H9 (cell line): ENCODE results near the gene PTPRF. TPM values are rescaled to one million over a fixed set of nuclear protein-coding genes. Genes with fewer than 3 reads are reported as not detected.

Experiments used
- DNase-seq: peaks from one replicate; pipeline ENCODE4 v3.0.0-alpha.2; 2017
- H2AFZ ChIP-seq: one replicate; pipeline ENCODE4 v1.6.1; 2013; ENCODE audit warnings: mild to moderate bottlenecking, low read length, control low read depth, moderate library complexity
- H2AK5ac ChIP-seq: 2 replicates; pipeline ENCODE4 v1.6.1; 2013; ENCODE audit warnings: low read length, control low read depth, mixed read lengths; ENCODE audit not compliant: insufficient read length
- H2BK120ac ChIP-seq: one replicate; pipeline ENCODE4 v1.6.1; 2013; ENCODE audit warnings: low read depth, mild to moderate bottlenecking, low read length, control low read depth, inconsistent platforms; ENCODE audit not compliant: poor library complexity, severe bottlenecking
- H2BK12ac ChIP-seq: 2 replicates; pipeline ENCODE4 v1.6.1; 2013; ENCODE audit warnings: low read length, control low read depth, mixed read lengths, low read depth; ENCODE audit not compliant: insufficient read length
- H2BK15ac ChIP-seq: 2 replicates; pipeline ENCODE4 v1.6.1; 2013; ENCODE audit warnings: low read depth, low read length, control low read depth
- H2BK20ac ChIP-seq: one replicate; pipeline ENCODE4 v1.6.1; 2013; ENCODE audit warnings: low read depth, mild to moderate bottlenecking, low read length, control low read depth, inconsistent platforms; ENCODE audit not compliant: poor library complexity, severe bottlenecking
- H2BK5ac ChIP-seq: 2 replicates; pipeline ENCODE4 v1.6.1; 2013; ENCODE audit warnings: low read length, control low read depth, mixed read lengths; ENCODE audit not compliant: insufficient read length
- H3K14ac ChIP-seq: 2 replicates; pipeline ENCODE4 v1.6.1; 2013; ENCODE audit warnings: low read length, control low read depth; ENCODE audit not compliant: insufficient read depth
- H3K18ac ChIP-seq: 2 replicates; pipeline ENCODE4 v1.6.1; 2013; ENCODE audit warnings: low read depth, mild to moderate bottlenecking, mixed read lengths, low read length, control low read depth; ENCODE audit not compliant: insufficient read length
- H3K23ac ChIP-seq: 2 replicates; pipeline ENCODE4 v1.6.1; 2013; ENCODE audit warnings: low read length, control low read depth, mixed read lengths, low read depth; ENCODE audit not compliant: insufficient read length
- H3K23me2 ChIP-seq: 2 replicates; pipeline ENCODE4 v1.6.1; 2013; ENCODE audit warnings: low read depth, mild to moderate bottlenecking, mixed read lengths, low read length, control low read depth; ENCODE audit not compliant: insufficient read length, poor library complexity, severe bottlenecking
- H3K27ac ChIP-seq: 2 replicates; pipeline ENCODE4 v1.5.1; 2013; ENCODE audit warnings: low read length, control low read depth, mixed read lengths, low read depth; ENCODE audit not compliant: insufficient read length
- H3K27me3 ChIP-seq: 2 replicates; pipeline ENCODE4 v1.6.1; 2013; ENCODE audit warnings: low read length, control low read depth, inconsistent platforms; ENCODE audit not compliant: insufficient read depth
- H3K4ac ChIP-seq: 2 replicates; pipeline ENCODE4 v1.6.1; 2013; ENCODE audit warnings: low read depth, mild to moderate bottlenecking, control low read depth, inconsistent platforms, low read length, moderate library complexity
- H3K4me1 ChIP-seq: 2 replicates; pipeline ENCODE4 v1.6.1; 2013; ENCODE audit warnings: low read length, control low read depth, inconsistent platforms; ENCODE audit not compliant: insufficient read depth
- H3K4me2 ChIP-seq: 2 replicates; pipeline ENCODE4 v1.6.1; 2013; ENCODE audit warnings: low read length, control low read depth, mixed read lengths; ENCODE audit not compliant: insufficient read length, insufficient read depth
- H3K56ac ChIP-seq: 2 replicates; pipeline ENCODE4 v1.6.1; 2013; ENCODE audit warnings: low read depth, mild to moderate bottlenecking, mixed read lengths, low read length, control low read depth; ENCODE audit not compliant: insufficient read length
- H3K79me1 ChIP-seq: 2 replicates; pipeline ENCODE4 v1.6.1; 2013; ENCODE audit warnings: low read depth, mild to moderate bottlenecking, moderate library complexity, low read length, control low read depth, inconsistent platforms; ENCODE audit not compliant: insufficient read depth, poor library complexity, severe bottlenecking
- H3K79me2 ChIP-seq: 2 replicates; pipeline ENCODE4 v1.6.1; 2013; ENCODE audit warnings: low read length, control low read depth, inconsistent platforms; ENCODE audit not compliant: insufficient read depth
- H3K9ac ChIP-seq: 2 replicates; pipeline ENCODE4 v1.6.1; 2013; ENCODE audit warnings: low read length, control low read depth, mixed read lengths; ENCODE audit not compliant: insufficient read length; ENCODE audit errors: extremely low read depth
- H3K9me3 ChIP-seq: one replicate; pipeline ENCODE4 v1.6.1; 2013; ENCODE audit warnings: low read depth, low read length, inconsistent platforms; ENCODE audit not compliant: control insufficient read depth
- H3T11ph ChIP-seq: one replicate; pipeline ENCODE4 v1.6.1; 2013; ENCODE audit warnings: mild to moderate bottlenecking, low read length, control low read depth, inconsistent platforms
- H4K20me1 ChIP-seq: one replicate; pipeline ENCODE4 v1.6.1; 2013; ENCODE audit not compliant: control insufficient read depth, insufficient read length, insufficient read depth
- H4K5ac ChIP-seq: 2 replicates; pipeline ENCODE4 v1.6.1; 2013; ENCODE audit warnings: low read depth, mild to moderate bottlenecking, mixed read lengths, low read length, control low read depth; ENCODE audit not compliant: insufficient read length
- H4K8ac ChIP-seq: replicated peaks from 2 replicates; pipeline ENCODE4 v1.6.1; 2013; ENCODE audit warnings: low read length, control low read depth, mixed read lengths, low read depth; ENCODE audit not compliant: insufficient read length
- H4K91ac ChIP-seq: 2 replicates; pipeline ENCODE4 v1.6.1; 2013; ENCODE audit warnings: low read depth, mild to moderate bottlenecking, moderate library complexity, mixed read lengths, low read length, control low read depth; ENCODE audit not compliant: insufficient read length
- H3K27ac Mint-ChIP-seq, 3 experiments: 2 replicates in 2 of 3; 3 replicates in 1 of 3; pipeline ENCODE4 v1.8.0; 2020 to 2021; ENCODE audit warnings: mixed read lengths in 3 of 3, mild to moderate bottlenecking in 1 of 3, moderate library complexity in 1 of 3
- H3K27me3 Mint-ChIP-seq: 2 replicates; pipeline ENCODE4 v1.8.0; 2021; ENCODE audit warnings: low read depth, mild to moderate bottlenecking, moderate library complexity, mixed read lengths
- H3K36me3 Mint-ChIP-seq, 3 experiments: 2 replicates in 2 of 3; 3 replicates in 1 of 3; pipeline ENCODE4 v1.8.0; 2020 to 2021; ENCODE audit warnings: low read depth in 3 of 3, mixed read lengths in 3 of 3; ENCODE audit not compliant: insufficient read depth in 1 of 3
- H3K4me1 Mint-ChIP-seq, 2 experiments: 2 replicates each; pipeline ENCODE4 v1.8.0; 2020; ENCODE audit warnings: mixed read lengths in 2 of 2
- H3K4me3 Mint-ChIP-seq, 2 experiments: 2 replicates in 1 of 2; 3 replicates in 1 of 2; pipeline ENCODE4 v1.8.0; 2020 to 2021; ENCODE audit warnings: mild to moderate bottlenecking in 2 of 2, mixed read lengths in 2 of 2, moderate library complexity in 1 of 2
- H3K9me3 Mint-ChIP-seq, 2 experiments: 2 replicates in 1 of 2; 3 replicates in 1 of 2; pipeline ENCODE4 v1.8.0; 2020; ENCODE audit warnings: mild to moderate bottlenecking in 2 of 2, mixed read lengths in 2 of 2, moderate library complexity in 1 of 2
- CTCF ChIP-seq: fragments of 200-600 bp; sonication (generic); conservative IDR thresholded peaks from 3 replicates; pipeline ENCODE4 v1.8.0; 2021; ENCODE audit warnings: antibody characterized with exemption, mild to moderate bottlenecking
- WGBS: extraction: QIAGEN DNeasy Blood & Tissue Kit; methylation state at CpG from one replicate; pipeline ENCODE4 v1.1.7; 2013; ENCODE audit warnings: missing lambda C conversion rate, low lambda C conversion rate, mixed read lengths; ENCODE audit not compliant: insufficient read length; ENCODE audit errors: extremely low coverage; 5-methylcytosine and 5-hydroxymethylcytosine counted together
- total RNA-seq: library from RNA; stranded (reverse); gene quantifications from 2 replicates; pipeline ENCODE4 v1.2.1, GENCODE V29; 2021

Gene PTPRF
- total RNA-seq, 1 experiment from 2014 or later, result 193 TPM

GRCh38 chr1:43668956-43669355, 138.3 kb downstream of the PTPRF start:
- Histone ChIP-seq H3K79me2 (no peaks in the 10 kb centered on the region), H3K18ac (no peak overlapping the region), H4K91ac (no peak overlapping the region), H3K9ac (no peak overlapping the region), H2BK5ac (no peak overlapping the region), H3K14ac (no peak overlapping the region), H2BK120ac (no peak overlapping the region), H3K27ac (no peak overlapping the region), H2BK12ac (no peak overlapping the region), H3T11ph (no peak overlapping the region), H2BK15ac (no peak overlapping the region), H4K5ac (no peak overlapping the region), H4K20me1 (no peaks in the 10 kb centered on the region), H3K56ac (no peak overlapping the region), H3K4ac (no peak overlapping the region), H4K8ac (no peak overlapping the region), H2AFZ (no peak overlapping the region), H3K4me2 (no peak overlapping the region), H3K27me3 (no peaks in the 10 kb centered on the region), H2AK5ac (no peak overlapping the region), H3K79me1 (no peaks in the 10 kb centered on the region), H3K9me3 (no peaks in the 10 kb centered on the region), H3K23me2 (no peaks in the 10 kb centered on the region), H3K4me1 (no peaks in the 10 kb centered on the region), H2BK20ac (no peak overlapping the region), H3K23ac (no peak overlapping the region)
- TF ChIP-seq CTCF, result no peak
- H3K27me3 Mint-ChIP-seq, result no peaks in the 10 kb centered on the region
- H3K4me3 Mint-ChIP-seq, result no peak overlapping the region
- no peaks in the 10 kb centered on the region for H3K9me3 Mint-ChIP-seq
- H3K27ac Mint-ChIP-seq, result peak overlapping the region in 2 of 3 experiments; percentile 67 to 78; a peak in 2 of 7 replicates
- WGBS, result no CpG with 5 or more reads among the region's 7 CpGs
- H3K4me1 Mint-ChIP-seq, result peaks cover 0 to 1% of the 10 kb centered on the region in 2 experiments; a peak in 1 of 4 replicates
- DNase-seq, result no peak
- peaks cover 84 to 98% (median 91%) of the 10 kb centered on the region in 3 experiments for H3K36me3 Mint-ChIP-seq
